Hippocampal formation (tissue), 2 donors: ENCODE data around the gene LHX2.

Experiments used
- DNase-seq, 2 donors: peaks; one replicate each; lab custom pipeline; 2025; lab: John Stamatoyannopoulos, UW

Gene LHX2

DNA sequence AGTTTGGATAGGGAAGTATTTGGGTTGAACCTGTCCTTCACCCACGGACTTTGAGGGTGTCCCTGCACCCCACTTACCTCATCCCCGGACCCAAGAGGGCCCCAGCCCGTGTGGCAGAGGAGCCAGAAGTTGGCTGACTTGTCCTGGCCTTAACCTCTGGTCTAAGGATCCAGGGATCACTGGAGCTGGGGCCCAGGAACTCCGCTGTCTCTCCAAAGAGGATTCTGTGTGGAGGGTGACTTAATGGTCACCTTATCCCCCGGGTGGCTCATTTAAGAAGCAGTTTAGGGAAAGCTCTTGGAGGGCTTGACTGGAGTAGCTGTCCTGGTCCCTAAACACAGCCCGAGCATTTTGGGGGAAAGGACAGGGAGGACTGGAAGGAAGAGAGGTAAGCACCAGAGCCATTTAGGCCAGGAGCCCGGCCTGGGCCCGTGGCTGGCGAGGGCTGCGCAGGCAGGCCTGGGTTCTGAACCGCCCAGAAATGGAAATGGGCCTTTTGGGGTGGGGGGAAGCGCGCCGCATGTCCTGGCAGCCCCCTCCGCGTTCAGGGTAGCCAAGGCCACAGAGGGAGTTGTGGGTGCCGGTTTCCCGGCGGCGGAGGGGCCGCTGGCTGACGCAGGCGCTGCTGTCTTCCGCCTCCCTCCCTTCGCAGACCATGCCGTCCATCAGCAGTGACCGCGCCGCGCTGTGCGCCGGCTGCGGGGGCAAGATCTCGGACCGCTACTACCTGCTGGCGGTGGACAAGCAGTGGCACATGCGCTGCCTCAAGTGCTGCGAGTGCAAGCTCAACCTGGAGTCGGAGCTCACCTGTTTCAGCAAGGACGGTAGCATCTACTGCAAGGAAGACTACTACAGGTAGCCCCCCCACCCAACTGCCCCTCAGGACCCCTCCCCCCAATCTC, 2.0 kb downstream of the LHX2 start:
- DNase-seq, result no peak

DNA sequence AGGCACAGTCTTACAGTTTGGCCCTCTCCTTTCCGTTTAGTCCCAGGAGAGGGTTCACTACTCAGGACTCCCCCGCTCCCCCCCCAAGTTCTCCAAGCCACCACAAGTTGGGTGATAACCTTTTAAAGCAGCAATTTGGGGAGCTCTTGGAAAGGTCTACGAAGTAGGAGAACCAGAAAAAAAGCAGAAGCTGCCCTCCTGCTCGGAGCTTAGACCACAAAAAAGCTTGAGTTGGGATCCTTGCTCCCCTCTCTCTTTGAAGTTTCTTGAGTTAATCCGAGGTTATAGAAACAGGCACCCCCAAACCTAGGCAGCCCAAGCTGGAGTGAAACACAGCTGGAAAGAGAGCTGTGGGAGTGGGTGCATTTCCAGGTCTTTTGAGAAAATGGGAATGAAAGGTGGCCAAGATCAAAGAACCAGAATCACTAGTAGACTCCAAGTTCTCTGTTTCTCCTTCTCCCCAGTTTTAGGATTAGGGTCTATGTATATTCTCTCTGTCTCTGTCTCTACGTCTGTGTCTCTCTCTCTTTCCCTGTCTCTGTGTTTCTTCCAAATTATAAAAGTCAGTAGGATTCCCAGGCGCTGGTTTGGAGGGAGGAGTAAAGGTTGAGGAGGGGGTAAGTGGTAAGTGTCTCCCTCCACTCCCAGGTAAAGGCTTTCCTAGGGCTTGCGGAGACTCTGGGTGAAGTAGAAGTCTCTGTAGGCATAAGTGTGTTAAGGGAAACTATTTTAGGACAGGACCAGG, 2.8 kb downstream of the LHX2 start:
- DNase-seq, result no peak

DNA sequence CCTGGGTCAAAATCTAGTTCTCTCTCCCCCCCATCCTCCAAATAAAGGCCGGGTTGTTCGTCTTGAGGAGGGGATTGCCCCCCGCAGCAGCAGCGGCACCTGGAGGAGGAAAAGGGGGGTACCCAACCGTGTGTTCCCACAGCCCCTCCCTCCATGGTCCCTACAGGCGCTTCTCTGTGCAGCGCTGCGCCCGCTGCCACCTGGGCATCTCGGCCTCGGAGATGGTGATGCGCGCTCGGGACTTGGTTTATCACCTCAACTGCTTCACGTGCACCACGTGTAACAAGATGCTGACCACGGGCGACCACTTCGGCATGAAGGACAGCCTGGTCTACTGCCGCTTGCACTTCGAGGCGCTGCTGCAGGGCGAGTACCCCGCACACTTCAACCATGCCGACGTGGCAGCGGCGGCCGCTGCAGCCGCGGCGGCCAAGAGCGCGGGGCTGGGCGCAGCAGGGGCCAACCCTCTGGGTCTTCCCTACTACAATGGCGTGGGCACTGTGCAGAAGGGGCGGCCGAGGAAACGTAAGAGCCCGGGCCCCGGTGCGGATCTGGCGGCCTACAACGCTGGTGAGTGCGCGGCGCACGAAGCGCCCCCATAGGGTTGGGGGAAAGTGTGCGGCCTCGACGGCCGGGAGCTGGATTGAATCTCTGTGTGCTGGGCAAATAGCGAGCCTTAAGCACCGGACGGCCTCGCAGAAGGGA, 3.5 kb downstream of the LHX2 start:
- DNase-seq, result no peak

DNA sequence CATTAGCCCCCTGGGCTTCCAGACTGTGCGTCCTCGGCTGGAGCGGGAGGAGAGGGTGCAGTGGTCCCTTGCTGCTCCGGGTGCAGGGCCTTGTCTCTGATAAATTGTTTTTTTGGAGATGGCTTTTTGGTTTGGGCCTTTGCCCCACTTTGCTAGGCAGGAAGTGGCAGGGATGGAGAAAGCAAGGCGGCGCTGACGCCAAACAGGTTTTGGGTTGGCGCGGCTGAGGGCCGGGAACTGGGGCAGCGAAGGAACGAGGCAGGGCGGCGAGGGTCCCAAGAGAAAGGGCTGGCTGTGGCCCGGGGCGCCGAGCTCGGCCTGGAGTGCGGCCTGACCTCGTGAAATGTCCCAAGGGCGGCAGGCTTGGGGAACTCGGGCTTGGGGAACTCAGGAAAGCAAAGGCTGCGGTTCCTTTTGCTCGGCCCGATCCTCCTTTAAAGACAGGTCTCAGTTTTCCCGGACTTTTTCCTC, 4.1 kb downstream of the LHX2 start:
- no peak for DNase-seq

DNA sequence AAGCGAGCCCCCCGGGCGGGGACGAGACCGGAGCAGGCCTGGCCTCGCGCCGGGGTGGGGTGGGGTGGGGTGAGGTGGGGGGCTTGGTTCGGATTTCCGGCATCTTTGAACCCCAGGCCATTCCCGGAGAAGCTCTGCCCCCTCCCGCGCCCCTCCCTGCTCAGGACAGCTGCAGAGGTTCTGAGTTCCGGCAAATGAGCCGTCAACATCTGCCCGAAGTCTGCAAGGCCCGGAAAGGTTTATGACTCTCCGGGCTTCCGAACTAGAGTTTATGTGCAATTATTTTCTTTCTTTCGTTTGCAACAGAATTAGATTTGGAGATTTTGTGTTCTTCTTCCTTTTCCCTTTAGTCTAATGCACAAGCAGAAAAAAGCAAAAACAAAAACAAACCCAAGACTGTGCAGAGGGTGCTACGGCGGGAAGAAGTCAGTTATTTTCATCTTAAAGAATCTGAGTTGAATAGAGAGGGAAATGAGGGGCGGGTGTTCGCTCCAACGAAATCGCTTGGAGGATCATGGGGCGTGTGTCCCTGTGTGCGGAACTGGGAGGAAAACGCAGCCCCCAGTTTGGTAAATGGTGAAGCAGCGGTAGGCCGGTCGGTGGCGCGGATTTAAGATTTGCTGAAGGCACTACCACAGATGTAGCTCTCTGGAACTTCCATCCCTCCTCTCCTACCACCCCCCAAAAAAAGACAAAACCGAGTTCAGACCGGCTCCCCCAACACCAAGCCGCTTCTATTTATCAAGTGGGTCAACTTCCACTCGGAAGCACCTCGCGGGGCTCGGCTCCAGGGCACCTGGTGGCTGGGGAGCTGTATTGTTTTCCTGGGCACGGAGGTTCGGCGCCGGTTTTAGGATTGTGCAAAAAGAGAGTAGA, 4.8 kb downstream of the LHX2 start:
- DNase-seq, result no peak

DNA sequence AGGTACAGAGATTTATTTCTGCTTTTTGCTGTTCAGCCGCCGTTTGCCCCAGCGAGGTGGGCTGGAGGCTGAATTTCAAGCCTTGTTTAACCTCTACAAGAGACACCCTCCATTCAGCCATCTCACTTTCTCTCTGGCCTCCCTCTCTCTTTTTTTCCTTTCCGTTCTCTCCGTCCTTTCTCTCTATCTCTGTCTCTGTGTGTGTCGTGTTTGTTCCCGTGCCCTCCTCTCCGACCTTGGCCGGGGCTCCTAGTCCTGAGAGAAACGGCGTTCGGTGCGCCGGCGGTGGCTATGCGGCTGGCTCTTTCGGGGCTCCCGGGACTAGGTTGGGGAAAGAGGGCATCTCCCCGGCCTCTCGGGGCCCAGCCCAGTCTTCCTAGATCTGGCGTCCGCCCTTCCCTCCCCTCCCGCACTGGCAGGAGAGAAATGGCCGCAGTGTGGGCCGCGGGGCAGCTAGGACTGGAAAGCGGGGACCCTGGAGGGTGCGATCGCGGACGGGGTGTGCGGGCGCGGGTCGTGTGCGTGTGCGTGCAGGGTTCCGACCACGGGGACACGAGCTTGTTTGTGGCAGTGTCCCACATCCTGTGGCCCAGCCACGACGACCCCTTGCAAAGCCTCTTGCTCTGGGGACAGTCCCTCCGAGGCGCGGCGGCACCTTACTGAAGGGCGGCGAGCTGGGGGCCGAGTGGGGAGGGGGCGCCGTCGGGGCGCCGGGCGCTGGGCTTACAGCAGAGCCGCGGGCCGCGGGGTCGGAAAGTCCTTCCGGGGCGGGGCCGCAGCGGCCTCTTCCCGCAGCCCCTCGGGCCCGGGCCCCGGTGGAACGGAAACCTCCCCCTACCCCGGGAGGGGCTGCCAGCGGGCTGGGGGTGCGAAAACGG, 5.7 kb downstream of the LHX2 start:
- no peak for DNase-seq

DNA sequence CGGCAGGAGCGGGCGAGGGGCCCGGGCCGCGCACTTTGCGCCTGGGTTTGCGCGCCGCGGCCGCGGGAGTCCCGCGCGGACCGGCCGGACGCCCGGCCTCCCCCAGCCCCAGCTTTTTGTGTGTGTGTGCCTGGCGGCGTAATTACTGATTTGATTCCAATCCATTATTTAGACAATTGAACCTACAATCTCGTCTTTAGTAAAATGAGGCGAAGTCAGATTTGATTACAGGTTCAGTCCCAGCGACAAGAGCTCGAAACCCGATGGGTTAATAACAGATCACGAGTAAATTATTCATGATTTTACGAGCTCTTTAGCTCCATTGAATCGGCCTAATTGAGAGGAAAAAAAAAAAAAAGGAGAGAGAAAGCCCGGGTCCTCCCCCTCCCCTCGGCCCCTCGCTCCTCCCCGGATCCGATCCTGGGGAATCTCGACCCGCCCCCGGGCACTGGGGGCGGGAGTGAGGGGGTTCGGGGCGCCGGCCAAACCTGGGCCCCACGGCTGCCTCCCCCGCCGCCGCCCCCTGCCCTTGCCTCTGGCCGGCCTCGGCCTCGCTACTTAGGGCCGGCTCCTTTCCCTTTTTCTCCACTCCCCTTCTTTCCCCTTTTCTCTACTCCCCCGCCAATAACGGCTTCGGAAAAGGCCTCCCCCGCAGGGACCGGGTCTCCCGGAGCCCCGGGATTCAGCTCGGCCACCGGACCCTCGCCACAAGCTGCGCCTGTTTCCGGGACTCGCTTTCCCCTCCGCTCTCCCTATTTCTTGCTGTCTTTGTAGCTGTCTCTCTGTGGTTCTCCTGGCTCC, 6.6 kb downstream of the LHX2 start:
- DNase-seq, result no peak

DNA sequence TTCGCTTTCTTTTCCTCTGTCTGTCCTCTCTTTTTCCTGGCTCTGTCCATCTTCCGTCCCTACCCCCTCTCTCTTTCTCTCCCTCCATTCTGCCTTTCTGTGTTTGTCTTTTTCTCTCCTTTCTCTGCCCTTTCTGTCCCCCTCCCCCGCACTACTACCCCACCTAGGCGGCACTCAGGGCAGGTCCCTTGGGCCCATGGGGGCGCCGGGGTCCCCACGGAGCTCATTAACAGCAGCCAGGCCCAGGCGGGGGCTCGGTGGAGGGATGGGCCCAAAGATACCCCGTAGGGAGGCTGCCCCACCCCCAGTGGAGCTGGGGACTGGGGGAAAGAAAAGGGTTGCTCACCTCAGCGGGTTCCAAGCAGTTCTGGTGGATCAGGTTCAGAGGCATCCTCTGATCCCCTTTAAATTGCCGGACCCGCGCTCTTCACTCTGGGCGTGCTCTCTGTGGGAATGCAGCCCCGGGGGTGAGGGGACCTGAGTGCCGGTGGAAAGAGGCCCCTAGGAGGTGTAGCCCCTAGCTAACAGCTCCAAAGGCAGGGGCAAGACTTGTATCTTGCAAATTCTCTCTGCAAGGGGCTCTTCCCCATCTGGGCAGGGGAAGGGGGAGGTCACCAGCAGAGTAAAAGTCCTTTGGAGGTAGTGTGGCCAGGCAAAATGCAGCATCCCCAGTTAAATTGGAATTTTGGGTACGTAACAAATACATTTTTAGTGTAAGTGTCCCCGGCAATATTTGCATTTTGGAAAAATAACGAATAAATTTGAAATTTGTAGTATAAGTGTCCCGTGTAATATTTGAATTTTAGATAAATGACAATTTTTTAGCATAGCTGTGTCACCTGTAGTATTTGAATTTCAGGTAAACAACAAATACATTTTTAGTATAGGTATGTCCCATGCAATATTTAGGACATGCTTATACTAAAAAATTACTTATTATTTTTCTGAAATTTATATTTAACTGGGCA, 7.4 kb downstream of the LHX2 start:
- DNase-seq, result no peak

DNA sequence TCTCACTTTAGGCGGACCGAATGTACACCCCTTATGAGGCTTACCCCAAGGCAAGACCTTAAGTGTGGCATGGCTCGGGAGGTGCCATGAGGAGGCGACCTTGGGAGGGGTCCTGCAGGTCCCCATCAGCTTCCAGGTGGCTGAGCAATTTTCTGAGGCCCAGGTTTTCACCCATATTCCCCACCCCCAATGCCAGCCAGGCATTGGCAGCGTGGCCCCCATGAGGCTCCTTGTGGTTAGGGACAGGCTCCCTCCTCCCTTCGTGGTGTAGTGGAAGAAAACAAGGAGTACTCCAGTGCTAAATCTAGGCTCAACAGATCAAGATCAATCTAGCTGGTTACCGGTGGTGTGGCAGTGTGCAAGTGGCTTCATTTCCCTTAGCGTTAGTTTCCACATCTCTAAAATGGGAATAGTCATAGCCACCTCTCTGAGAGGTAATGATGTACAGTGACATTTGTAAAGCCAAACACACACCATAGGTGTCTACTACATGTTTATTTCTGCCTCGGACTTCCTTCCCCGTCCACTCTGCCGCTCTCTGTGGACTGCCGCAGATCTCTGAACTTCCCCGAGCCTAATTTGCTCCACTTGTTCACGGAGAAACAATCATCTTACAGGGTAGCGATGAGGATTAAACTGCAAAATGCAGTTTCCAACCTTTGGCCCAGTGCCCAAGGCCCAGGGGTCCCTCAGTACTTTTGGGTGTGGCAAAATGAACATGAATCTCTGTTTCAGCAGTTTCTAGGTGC, 8.4 kb downstream of the LHX2 start:
- DNase-seq, result no peak

DNA sequence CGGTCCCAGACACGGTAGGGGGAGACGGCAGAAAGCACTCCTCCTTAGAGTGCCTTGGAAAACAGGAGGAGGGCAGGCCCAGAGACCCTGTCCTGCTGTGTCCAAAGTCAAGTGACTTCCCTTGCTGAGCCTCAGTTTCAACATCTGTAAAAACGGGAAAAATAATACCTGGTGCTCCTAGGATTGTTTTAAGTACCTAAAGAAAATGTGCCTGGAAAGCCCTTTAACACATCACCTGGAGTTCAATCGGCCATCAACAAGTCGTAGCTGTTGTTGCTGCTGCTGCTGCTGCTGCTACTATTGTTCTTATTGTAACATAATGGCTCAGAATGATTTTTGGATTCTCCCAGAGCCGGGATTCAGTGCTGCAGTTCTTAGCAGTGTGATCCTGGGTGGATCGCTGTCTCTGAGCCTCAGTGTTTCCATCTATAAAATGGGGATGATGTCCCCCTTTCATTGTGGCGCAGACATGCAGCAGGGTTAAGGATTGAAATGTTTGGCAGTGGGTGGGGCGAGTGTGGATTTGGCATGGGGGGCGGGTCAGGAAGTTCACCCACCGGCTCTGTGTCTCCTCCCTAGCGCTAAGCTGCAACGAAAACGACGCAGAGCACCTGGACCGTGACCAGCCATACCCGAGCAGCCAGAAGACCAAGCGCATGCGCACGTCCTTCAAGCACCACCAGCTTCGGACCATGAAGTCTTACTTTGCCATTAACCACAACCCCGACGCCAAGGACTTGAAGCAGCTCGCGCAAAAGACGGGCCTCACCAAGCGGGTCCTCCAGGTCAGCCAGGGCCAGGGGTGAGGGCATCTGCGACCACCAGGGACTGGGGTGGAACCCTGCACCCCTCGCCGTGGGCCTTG, 9.2 kb downstream of the LHX2 start:
- DNase-seq, result no peak

DNA sequence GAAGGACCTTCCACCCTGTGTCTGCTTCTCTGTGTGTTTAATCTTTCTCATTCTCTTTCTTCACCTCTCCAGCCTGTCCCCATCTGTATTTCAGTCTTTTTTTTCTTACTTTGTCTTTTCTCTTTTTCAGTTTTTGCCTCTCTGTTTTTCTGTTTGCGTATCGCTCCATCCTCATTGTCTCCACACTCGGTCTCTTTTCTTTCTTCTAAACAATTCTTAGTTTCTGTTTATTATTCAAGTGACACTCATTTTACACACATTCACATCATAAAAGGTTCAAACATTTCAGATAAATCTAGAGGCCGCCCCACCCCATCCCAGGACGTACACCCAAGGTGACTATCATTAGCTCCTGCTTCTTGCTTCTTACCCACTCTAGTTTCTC, 9.8 kb downstream of the LHX2 start:
- no peak for DNase-seq

DNA sequence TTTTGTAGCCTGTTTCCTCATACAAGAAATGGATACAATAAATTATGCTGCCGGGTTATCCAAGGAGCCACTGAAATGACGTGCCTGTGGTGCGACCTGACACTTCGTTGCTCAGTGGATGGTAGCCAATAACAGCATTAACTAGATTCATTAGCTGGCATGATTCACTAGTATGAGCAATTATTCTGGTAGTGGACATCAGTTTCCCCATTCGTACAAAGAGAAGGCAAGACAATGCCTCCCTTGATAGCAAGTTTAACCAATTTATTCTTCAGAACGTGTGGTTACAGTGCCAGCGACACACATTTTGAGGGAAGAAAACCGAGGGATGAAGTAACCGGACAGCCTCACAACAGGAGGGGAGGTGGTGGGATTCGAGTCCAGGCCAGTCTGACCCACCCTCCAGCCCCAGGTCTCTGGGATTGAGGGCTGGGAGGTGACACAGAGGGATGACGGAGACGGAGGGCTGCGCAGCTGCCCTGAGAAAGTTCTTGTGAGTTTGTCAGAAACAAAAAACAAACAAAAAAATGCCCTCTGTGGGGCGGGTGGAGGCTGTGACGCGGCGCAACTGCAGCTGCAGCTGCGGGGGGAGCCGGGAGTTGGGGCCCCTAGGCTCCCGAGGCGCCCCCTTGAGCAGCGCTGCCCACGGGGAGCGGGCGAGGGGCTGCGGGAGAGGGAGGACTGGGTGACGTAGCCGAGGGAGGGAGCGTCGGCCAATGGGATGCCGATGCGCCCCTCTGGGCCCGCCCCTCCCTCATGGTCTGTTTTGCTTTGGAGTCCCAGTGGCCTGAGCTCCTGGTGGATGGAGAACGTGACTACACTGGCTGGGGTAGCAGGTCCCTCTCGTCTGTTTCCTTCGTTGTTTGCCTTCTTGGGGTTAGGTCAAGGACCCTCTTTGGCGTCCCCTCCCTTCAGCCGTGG, 10.9 kb downstream of the LHX2 start:
- no peak for DNase-seq

DNA sequence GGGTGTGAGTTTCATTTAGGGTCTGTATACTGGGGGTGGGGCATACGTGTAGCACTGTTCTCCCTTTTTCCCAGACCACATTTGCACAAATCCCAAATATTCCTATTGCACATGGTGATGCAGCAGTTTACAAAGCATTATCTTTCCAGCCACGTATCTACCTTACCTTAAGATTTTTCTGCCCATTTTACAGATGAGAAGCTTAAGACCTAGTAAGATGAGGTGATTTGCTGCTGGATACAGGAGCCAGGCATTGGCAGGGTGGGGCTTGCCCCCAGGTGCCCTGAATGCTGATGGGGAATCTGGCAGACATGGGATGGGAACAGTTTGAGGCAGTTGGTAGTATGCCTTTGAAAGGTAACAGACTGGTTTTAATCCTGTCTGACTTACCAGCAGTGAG, 12.5 kb downstream of the LHX2 start:
- DNase-seq, result no peak

DNA sequence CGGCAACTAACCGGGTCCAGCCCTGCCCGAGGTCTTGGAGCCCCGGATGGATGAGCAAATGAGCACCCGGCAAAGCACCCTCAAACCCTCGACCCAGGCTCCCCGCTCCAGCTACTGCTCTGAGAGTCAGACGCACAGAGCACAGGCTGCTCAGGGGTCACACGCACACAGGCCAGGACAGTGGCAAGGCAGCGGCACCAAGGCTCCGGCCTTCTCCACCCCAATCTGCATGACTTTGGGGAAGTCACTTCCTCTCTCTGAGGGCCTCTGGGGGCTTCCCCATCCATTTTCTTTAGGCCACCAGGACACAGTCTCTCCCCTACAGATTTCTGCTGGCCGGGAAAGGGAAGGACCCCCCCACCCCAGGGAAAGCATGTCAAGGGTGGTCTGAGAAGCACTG, 18.0 kb downstream of the LHX2 start:
- DNase-seq, result no peak

DNA sequence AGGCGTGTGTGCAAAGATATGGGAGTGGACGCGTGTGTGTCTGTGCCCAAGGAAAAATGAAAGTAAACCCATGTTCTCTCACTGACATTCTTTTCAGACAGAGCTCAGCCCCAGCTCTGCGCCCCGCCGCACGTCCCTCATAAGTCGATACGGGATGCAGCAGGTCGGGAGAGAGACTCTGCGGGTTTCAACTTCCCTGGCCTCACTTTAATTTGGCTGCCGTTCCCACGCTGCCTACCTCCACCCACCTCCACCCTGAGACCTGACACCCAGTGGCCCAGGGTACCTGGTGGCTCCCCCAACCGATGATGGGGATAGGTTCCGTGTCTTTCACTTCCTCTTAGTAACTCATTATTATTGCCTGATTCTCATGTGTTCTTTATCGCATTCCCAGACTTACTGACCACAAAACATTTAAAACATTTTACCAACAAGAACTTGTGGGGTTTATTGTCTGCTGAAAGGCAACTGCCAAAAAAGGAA, 19.4 kb downstream of the LHX2 start:
- no peak for DNase-seq

DNA sequence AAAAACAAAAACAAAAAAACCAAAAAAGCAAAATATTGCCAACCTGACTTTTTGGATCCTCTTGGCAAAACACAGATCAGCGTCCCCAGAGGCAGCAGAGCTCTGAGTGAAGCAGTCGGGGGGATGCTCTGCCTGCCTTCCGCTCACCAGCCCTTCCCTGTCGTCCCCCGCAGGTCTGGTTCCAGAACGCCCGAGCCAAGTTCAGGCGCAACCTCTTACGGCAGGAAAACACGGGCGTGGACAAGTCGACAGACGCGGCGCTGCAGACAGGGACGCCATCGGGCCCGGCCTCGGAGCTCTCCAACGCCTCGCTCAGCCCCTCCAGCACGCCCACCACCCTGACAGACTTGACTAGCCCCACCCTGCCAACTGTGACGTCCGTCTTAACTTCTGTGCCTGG, 20.7 kb downstream of the LHX2 start:
- DNase-seq, result no peak
